OCI-LY1 (cell line): Measurements from ENCODE around the gene SLC1A2.

Source experiments
- EZH2 ChIP-seq: fragments of 200-600 bp; sonication (generic), shearing (Covaris generic); IDR thresholded peaks from 2 replicates; pipeline ENCODE4 v1.8.0; 2017; ENCODE audit warnings: borderline replicate concordance, mixed run types, mild to moderate bottlenecking, antibody characterized with exemption, low read length, moderate library complexity, mixed read lengths
- TF ChIP-seq, protein P1 (sequence below): fragments of 200-600 bp; sonication (generic), shearing (Covaris generic); IDR thresholded peaks from 2 replicates; pipeline ENCODE4 v1.5.1; 2017; ENCODE audit warnings: mild to moderate bottlenecking, antibody characterized with exemption, low read length, moderate library complexity, mixed read lengths

DNA sequence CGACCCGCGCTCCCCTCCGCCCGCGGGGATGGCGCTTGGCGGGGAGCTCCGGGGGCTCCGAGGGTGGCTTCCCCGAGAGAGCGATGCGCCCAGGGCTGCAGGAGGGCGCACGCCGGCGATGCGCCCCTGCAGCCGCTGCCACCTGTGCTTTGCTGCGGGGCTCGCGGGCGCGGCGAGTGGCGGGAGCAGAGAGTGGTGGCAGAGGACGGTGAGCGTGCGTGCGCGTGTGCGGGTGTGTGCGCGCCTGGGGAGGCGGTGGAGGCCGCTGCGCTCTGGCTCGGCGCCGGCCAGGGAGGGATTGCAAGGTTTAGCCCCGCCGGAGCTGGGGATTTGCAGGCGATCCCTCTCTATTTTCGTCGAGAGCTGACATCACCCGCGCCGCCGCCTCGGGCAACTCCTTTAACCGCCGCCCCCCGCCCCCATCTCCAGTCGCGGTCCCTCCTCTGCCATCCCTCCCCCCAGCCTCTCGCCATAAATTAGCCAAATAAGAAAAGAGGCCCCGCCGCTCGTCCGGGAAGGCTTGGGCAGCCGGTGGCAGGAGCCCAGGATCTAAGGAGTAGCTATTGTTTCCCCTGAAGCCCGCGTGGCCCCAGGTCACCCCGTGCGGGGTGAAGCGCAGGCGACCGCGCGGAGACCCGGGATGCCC lies at the start of gene SLC1A2:
- TF ChIP-seq EZH2: no peak
- TF ChIP-seq, protein P1, sequence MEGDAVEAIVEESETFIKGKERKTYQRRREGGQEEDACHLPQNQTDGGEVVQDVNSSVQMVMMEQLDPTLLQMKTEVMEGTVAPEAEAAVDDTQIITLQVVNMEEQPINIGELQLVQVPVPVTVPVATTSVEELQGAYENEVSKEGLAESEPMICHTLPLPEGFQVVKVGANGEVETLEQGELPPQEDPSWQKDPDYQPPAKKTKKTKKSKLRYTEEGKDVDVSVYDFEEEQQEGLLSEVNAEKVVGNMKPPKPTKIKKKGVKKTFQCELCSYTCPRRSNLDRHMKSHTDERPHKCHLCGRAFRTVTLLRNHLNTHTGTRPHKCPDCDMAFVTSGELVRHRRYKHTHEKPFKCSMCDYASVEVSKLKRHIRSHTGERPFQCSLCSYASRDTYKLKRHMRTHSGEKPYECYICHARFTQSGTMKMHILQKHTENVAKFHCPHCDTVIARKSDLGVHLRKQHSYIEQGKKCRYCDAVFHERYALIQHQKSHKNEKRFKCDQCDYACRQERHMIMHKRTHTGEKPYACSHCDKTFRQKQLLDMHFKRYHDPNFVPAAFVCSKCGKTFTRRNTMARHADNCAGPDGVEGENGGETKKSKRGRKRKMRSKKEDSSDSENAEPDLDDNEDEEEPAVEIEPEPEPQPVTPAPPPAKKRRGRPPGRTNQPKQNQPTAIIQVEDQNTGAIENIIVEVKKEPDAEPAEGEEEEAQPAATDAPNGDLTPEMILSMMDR: no peak
